Right atrium auricular region (tissue), 2 donors: ENCODE data around the gene TSPOAP1. TPM values are rescaled to one million over a fixed set of nuclear protein-coding genes. Genes with fewer than 3 reads are reported as not detected.

ENCODE experiments used
- DNase-seq: peaks from one replicate; pipeline ENCODE4 v3.0.0-alpha.2; 2019; ENCODE audit warnings: low spot score
- H3K27ac ChIP-seq, 2 donors: fragments of 200-600 bp; sonication (generic); 1 replicate in 1 of 2; 2 replicates in 1 of 2; pipeline ENCODE4 v1.5.1; 2016 to 2019
- H3K27me3 ChIP-seq, 2 donors: fragments of 200-600 bp; sonication (generic); one replicate each; pipeline versions ENCODE4 v1.5.1 to v1.6.0; 2017 to 2019
- H3K36me3 ChIP-seq: fragments of 200-600 bp; sonication (generic); one replicate; pipeline ENCODE4 v1.5.1; 2016
- H3K4me1 ChIP-seq, 2 donors: fragments of 200-600 bp; sonication (generic); one replicate each; pipeline versions ENCODE4 v1.5.1 to v1.6.0; 2017 to 2019
- H3K4me3 ChIP-seq, 2 donors: fragments of 200-600 bp; sonication (generic); 1 replicate in 1 of 2; 2 replicates in 1 of 2; pipeline ENCODE4 v1.5.1; 2017 to 2019; ENCODE audit warnings: mild to moderate bottlenecking in 1 of 2, moderate library complexity in 1 of 2
- H3K9me3 ChIP-seq, 2 donors: fragments of 200-600 bp; sonication (generic); one replicate each; pipeline ENCODE4 v1.5.1; 2019
- CTCF ChIP-seq, 2 donors: fragments of 200-600 bp; sonication (generic); IDR thresholded peaks; one replicate each; pipeline ENCODE4 v1.5.1; 2019; ENCODE audit warnings: antibody characterized with exemption in 2 of 2
- total RNA-seq, 2 donors: library from RNA; depleted of rRNA; stranded (reverse); fragments of >200 nt; gene quantifications; one replicate each; pipeline ENCODE4 v1.1.0, GENCODE V29; 2016

TSPOAP1 gene
- total RNA-seq, result 1 to 10 TPM; 6.1 to 8.5 TPM

- no peak within 1 kb of the TSS for H3K4me3 ChIP-seq
- H3K36me3 ChIP-seq, result no peaks in the 10 kb centered on the region
- no peak for TF ChIP-seq CTCF (IDR thresholded peaks at IDR 0.05)
- no peaks in the 10 kb centered on the region for H3K9me3 ChIP-seq
- H3K4me1 ChIP-seq, result peaks cover 0 to 10% of the 10 kb centered on the region in 2 donors
- DNase-seq, result no peak
- peaks cover 0 to 3% of the 10 kb centered on the region in 2 donors for H3K27me3 ChIP-seq
- no peak within 1 kb of the TSS for H3K27ac ChIP-seq
These were observed at the start of gene TSPOAP1 for GRCh38 chr17:58328195-58329034. TSPOAP1 (minus strand) TSS chr17:58328795; CDS start chr17:58327920, 875 bp downstream.

- Histone ChIP-seq H3K36me3 (no peaks in the 10 kb centered on the region), H3K4me3 (no peak overlapping the region), H3K27me3 (no peaks in the 10 kb centered on the region), H3K9me3 (no peaks in the 10 kb centered on the region), H3K4me1 (no peaks in the 10 kb centered on the region), H3K27ac (no peak overlapping the region)
- DNase-seq, result no peak
- TF ChIP-seq CTCF (IDR thresholded peaks at IDR 0.05), result no peak
These were observed 49.1 kb upstream of the TSPOAP1 start for GRCh38 chr17:58377661-58378060.

- DNase-seq, result no peak
- no peaks in the 10 kb centered on the region for H3K9me3 ChIP-seq
- no peak overlapping the region for H3K4me3 ChIP-seq
- H3K4me1 ChIP-seq, result no peaks in the 10 kb centered on the region
- no peaks in the 10 kb centered on the region for H3K27me3 ChIP-seq
- H3K27ac ChIP-seq, result no peak overlapping the region
- H3K36me3 ChIP-seq, result no peaks in the 10 kb centered on the region
- TF ChIP-seq CTCF (IDR thresholded peaks at IDR 0.05), result no peak
These were observed 48.6 kb upstream of the TSPOAP1 start for GRCh38 chr17:58377093-58377601.

- no peak overlapping the region for H3K27ac ChIP-seq
These were observed 47.9 kb upstream of the TSPOAP1 start for GRCh38 chr17:58376472-58377000.

GRCh38 chr17:58375811-58376210 lies 47.2 kb upstream of the TSPOAP1 start:
- Histone ChIP-seq H3K4me1 (no peaks in the 10 kb centered on the region), H3K27me3 (no peaks in the 10 kb centered on the region), H3K36me3 (no peaks in the 10 kb centered on the region), H3K9me3 (no peaks in the 10 kb centered on the region), H3K27ac (no peak overlapping the region), H3K4me3 (no peak overlapping the region)
- no peak for TF ChIP-seq CTCF (IDR thresholded peaks at IDR 0.05)
- no peak for DNase-seq

More at GRCh38 chr17:58376472-58377000, 47.9 kb upstream of the TSPOAP1 start:
- TF ChIP-seq CTCF (IDR thresholded peaks at IDR 0.05), result no peak
- no peaks in the 10 kb centered on the region for H3K27me3 ChIP-seq
- no peaks in the 10 kb centered on the region for H3K36me3 ChIP-seq
- DNase-seq, result no peak
- H3K4me3 ChIP-seq, result no peak overlapping the region
- no peaks in the 10 kb centered on the region for H3K4me1 ChIP-seq
- H3K9me3 ChIP-seq, result no peaks in the 10 kb centered on the region
